ENCODE measurements around the gene OAS1. TPM values are rescaled to one million over a fixed set of nuclear protein-coding genes. Genes with fewer than 3 reads are reported as not detected.
A peak's percentile ranks its signal among the peaks of the same experiment; 100 is the strongest.

Gene OAS1
- total RNA-seq, 2 experiments from 2014 or later = 138 to 141 TPM

GRCh38 chr12:112930350-112930749 is 23.6 kb downstream of the OAS1 start:
- Mint-ChIP-seq H3K4me1 (peaks cover 2% of the 10 kb centered on the region), H3K27ac (no peak overlapping the region), H3K9me3 (peaks cover 6% of the 10 kb centered on the region), H3K36me3 (peaks cover 40% of the 10 kb centered on the region), H3K27me3 (no peaks in the 10 kb centered on the region), H3K4me3 (no peak overlapping the region)
- POLR2A ChIA-PET = no interaction called here
- DNase-seq = no peak
- ATAC-seq (ENCODE audit: low read depth) = no peak

GRCh38 chr12:112932485-112933128 is 25.8 kb downstream of the OAS1 start:
- no peak overlapping the region for H3K27ac Mint-ChIP-seq
- DNase-seq (no peak), ATAC-seq (ENCODE audit: low read depth) (no peak)
- H3K36me3 Mint-ChIP-seq = peaks cover 30% of the 10 kb centered on the region
- H3K4me1 Mint-ChIP-seq = peaks cover 16% of the 10 kb centered on the region
- H3K9me3 Mint-ChIP-seq = peaks cover 2% of the 10 kb centered on the region
- H3K4me3 Mint-ChIP-seq = no peak overlapping the region
- H3K27me3 Mint-ChIP-seq = no peaks in the 10 kb centered on the region
- POLR2A ChIA-PET = interaction anchor here (1.2 kb wide), 1 partner anchor 25 kb away, joined by 6 read pairs; the partner anchor contains the start of gene OAS1

- Mint-ChIP-seq H3K9me3 (no peaks in the 10 kb centered on the region), H3K27me3 (no peaks in the 10 kb centered on the region), H3K4me3 (no peak overlapping the region), H3K27ac (no peak overlapping the region), H3K4me1 (peaks cover 21% of the 10 kb centered on the region), H3K36me3 (peaks cover 27% of the 10 kb centered on the region)
- DNase-seq (no peak), ATAC-seq (ENCODE audit: low read depth) (no peak)
- POLR2A ChIA-PET = no interaction called here
Observed at GRCh38 chr12:112933129-112933505, 26.4 kb downstream of the OAS1 start.

- Mint-ChIP-seq H3K36me3 (peaks cover 21% of the 10 kb centered on the region), H3K27ac (peak overlapping the region; percentile 76), H3K27me3 (no peaks in the 10 kb centered on the region), H3K4me1 (peaks cover 33% of the 10 kb centered on the region), H3K4me3 (no peak overlapping the region), H3K9me3 (no peaks in the 10 kb centered on the region)
- ATAC-seq (ENCODE audit: low read depth) (no peak), DNase-seq (no peak)
- POLR2A ChIA-PET = interaction anchor here (5.0 kb wide), 1 partner anchor 42 kb away, joined by 98 read pairs; the partner anchor contains the start of gene OAS2
Observed at GRCh38 chr12:112936264-112936663, 29.5 kb downstream of the OAS1 start.

- Mint-ChIP-seq H3K9me3 (no peaks in the 10 kb centered on the region), H3K4me1 (peaks cover 37% of the 10 kb centered on the region), H3K4me3 (peak overlapping the region; percentile 23), H3K27me3 (no peaks in the 10 kb centered on the region), H3K36me3 (peaks cover 28% of the 10 kb centered on the region), H3K27ac (peak overlapping the region; percentile 76)
- POLR2A ChIA-PET = interaction anchor here (1.4 to 5.0 kb wide), 4 partner anchors 11 to 44 kb away, joined by 5 to 98 read pairs (median 32); partner anchors contain the start of genes OAS1 and OAS2
- ATAC-seq (ENCODE audit: low read depth) (no peak), DNase-seq (no peak)
Observed at GRCh38 chr12:112936927-112937326, 30.2 kb downstream of the OAS1 start.

- peak; percentile 81 for ATAC-seq (ENCODE audit: low read depth)
Observed at GRCh38 chr12:112937741-112938719, 31.3 kb downstream of the OAS1 start, which contains the start of gene OAS3. TSS of gene OAS3 (plus strand) at chr12:112938474. CDS start at chr12:112938531, 57 bp downstream.

GRCh38 chr12:112938751-112939150 is 32.0 kb downstream of the OAS1 start:
- Mint-ChIP-seq H3K9me3 (no peaks in the 10 kb centered on the region), H3K27me3 (no peaks in the 10 kb centered on the region), H3K27ac (peak overlapping the region; percentile 95), H3K4me1 (peaks cover 43% of the 10 kb centered on the region), H3K36me3 (peaks cover 34% of the 10 kb centered on the region), H3K4me3 (peak overlapping the region; percentile 85)
- ATAC-seq (ENCODE audit: low read depth) (no peak), DNase-seq (no peak)
- POLR2A ChIA-PET = interaction anchor here (0.9 to 5.0 kb wide), 6 partner anchors 10 to 813 kb away, joined by 3 to 98 read pairs (median 6); partner anchors contain the start of genes OAS1, OAS2 and TRAFD1

More at GRCh38 chr12:112937741-112938719, 31.3 kb downstream of the OAS1 start, which contains the start of gene OAS3:
- peak within 1 kb of the TSS; percentile 85 for H3K4me3 Mint-ChIP-seq
- H3K4me1 Mint-ChIP-seq = peaks cover 43% of the 10 kb centered on the region
- peak; percentile 79 for DNase-seq
- H3K9me3 Mint-ChIP-seq = no peaks in the 10 kb centered on the region
- POLR2A ChIA-PET = interaction anchor here (0.8 to 5.0 kb wide), 11 partner anchors 11 to 813 kb away, joined by 3 to 98 read pairs (median 5); partner anchors contain the start of genes OAS1, OAS2 and TRAFD1
- H3K27me3 Mint-ChIP-seq = no peaks in the 10 kb centered on the region
- H3K27ac Mint-ChIP-seq = peak within 1 kb of the TSS; percentile 95
- H3K36me3 Mint-ChIP-seq = peaks cover 32% of the 10 kb centered on the region

- ATAC-seq (ENCODE audit: low read depth) (peak; percentile 38), DNase-seq (peak; percentile 48)
- H3K27ac Mint-ChIP-seq = peak overlapping the region; percentile 95
- no peaks in the 10 kb centered on the region for H3K9me3 Mint-ChIP-seq
- peak overlapping the region; percentile 85 for H3K4me3 Mint-ChIP-seq
- POLR2A ChIA-PET = interaction anchor here (0.8 to 5.0 kb wide), 4 partner anchors 9 to 38 kb away, joined by 3 to 98 read pairs (median 24); partner anchors contain the start of genes OAS1 and OAS2
- H3K4me1 Mint-ChIP-seq = peaks cover 48% of the 10 kb centered on the region
- peaks cover 42% of the 10 kb centered on the region for H3K36me3 Mint-ChIP-seq
- no peaks in the 10 kb centered on the region for H3K27me3 Mint-ChIP-seq
Observed at GRCh38 chr12:112939761-112940381, 33.1 kb downstream of the OAS1 start.

- H3K36me3 Mint-ChIP-seq = peaks cover 55% of the 10 kb centered on the region
- POLR2A ChIA-PET = interaction anchor here (1.2 to 2.6 kb wide), 3 partner anchors 34 to 38 kb away, joined by 4 to 40 read pairs (median 9); partner anchors contain the start of genes OAS1 and OAS2
- DNase-seq (no peak), ATAC-seq (ENCODE audit: low read depth) (no peak)
- peaks cover 47% of the 10 kb centered on the region for H3K4me1 Mint-ChIP-seq
- H3K9me3 Mint-ChIP-seq = no peaks in the 10 kb centered on the region
- peak overlapping the region; percentile 49 for H3K4me3 Mint-ChIP-seq
- H3K27ac Mint-ChIP-seq = peak overlapping the region; percentile 34
- no peaks in the 10 kb centered on the region for H3K27me3 Mint-ChIP-seq
Observed at GRCh38 chr12:112941528-112942335, 35.0 kb downstream of the OAS1 start.

- Mint-ChIP-seq H3K27me3 (no peaks in the 10 kb centered on the region), H3K27ac (peak overlapping the region; percentile 34), H3K4me1 (peaks cover 40% of the 10 kb centered on the region), H3K36me3 (peaks cover 64% of the 10 kb centered on the region), H3K4me3 (peak overlapping the region; percentile 49), H3K9me3 (no peaks in the 10 kb centered on the region)
- POLR2A ChIA-PET = interaction anchor here (1.2 to 2.0 kb wide), 2 partner anchors 35 to 37 kb away, joined by 4 to 9 read pairs; partner anchors contain the start of gene OAS2
- DNase-seq (no peak), ATAC-seq (ENCODE audit: low read depth) (no peak)
Observed at GRCh38 chr12:112942572-112942971, 35.8 kb downstream of the OAS1 start.

GRCh38 chr12:112944024-112944690 is 37.4 kb downstream of the OAS1 start:
- ATAC-seq (ENCODE audit: low read depth) = no peak
- peaks cover 68% of the 10 kb centered on the region for H3K36me3 Mint-ChIP-seq
- DNase-seq = no peak
- H3K27me3 Mint-ChIP-seq = no peaks in the 10 kb centered on the region
- H3K4me3 Mint-ChIP-seq = no peak overlapping the region
- POLR2A ChIA-PET = interaction anchor here (0.9 to 1.5 kb wide), 2 partner anchors 34 to 38 kb away, joined by 3 to 9 read pairs; partner anchors contain the start of genes OAS1 and OAS2
- H3K4me1 Mint-ChIP-seq = peaks cover 31% of the 10 kb centered on the region
- H3K9me3 Mint-ChIP-seq = no peaks in the 10 kb centered on the region
- H3K27ac Mint-ChIP-seq = peak overlapping the region; percentile 2

Measured in activated naive CD8-positive, alpha-beta T cell treated with anti-CD3 and anti-CD28 coated beads, Interleukin-2, amount 10 ng/mL, durations not matched to agents 7 days and 5 days (primary cell).